ENCODE measurements around the gene DHX32. TPM values are rescaled to one million over a fixed set of nuclear protein-coding genes. Genes with fewer than 3 reads are reported as not detected.

The DHX32 gene
- total RNA-seq, 3 donors from 2014 or later (not counting 1 experiment from before 2014, with no cell fraction given) = 6.9 to 11.9 (median 10.9) TPM

DNA sequence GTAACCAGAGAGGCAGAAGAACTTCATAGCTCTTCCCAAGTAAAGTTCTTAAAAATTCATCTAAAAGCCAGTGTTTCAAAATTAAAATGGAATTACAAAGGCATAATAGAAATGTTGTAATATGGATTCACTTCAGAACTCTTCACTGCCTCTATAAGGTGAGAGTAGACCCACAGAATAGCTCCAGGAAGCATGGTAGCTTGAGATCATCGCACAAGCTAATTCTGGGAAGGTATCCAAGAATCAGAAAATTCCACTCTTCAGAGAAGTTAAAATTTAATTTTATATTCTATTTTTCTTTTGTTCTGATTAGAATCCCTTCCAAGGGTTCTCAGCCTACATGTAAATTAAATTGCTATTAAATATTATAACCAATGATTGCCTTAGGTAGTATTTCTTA lies 1.5 kb upstream of the DHX32 start:
- WGBS (ENCODE audit: insufficient coverage) = 83% methylated on average over 1 of the region's 1 CpG
- Histone ChIP-seq H3K27ac (ENCODE audit: low read length) (no peak overlapping the region), H3K4me3 (ENCODE audit: low read length) (no peak overlapping the region), H3K36me3 (ENCODE audit: control insufficient read depth, insufficient read depth, low read length) (no peaks in the 10 kb centered on the region), H3K27me3 (ENCODE audit: control insufficient read depth, insufficient read depth, low read length) (no peaks in the 10 kb centered on the region), H3K4me1 (ENCODE audit: control insufficient read depth, insufficient read depth, low read length) (no peaks in the 10 kb centered on the region), H3K9me3 (ENCODE audit: control insufficient read depth, insufficient read depth, low read length) (no peaks in the 10 kb centered on the region)
- Mint-ChIP-seq H3K36me3 (peaks cover 16% of the 10 kb centered on the region), H3K27ac (no peak overlapping the region), H3K4me3 (no peak overlapping the region), H3K9me3 (no peaks in the 10 kb centered on the region), H3K27me3 (ENCODE audit: low read depth in 2 of 2) (no peaks in the 10 kb centered on the region), H3K4me1 (no peaks in the 10 kb centered on the region)
- intact Hi-C loops (cut with micrococcal nuclease) = no loop called here
- ATAC-seq (no peak), DNase-seq (no peak)
- TF ChIP-seq, protein P1, sequence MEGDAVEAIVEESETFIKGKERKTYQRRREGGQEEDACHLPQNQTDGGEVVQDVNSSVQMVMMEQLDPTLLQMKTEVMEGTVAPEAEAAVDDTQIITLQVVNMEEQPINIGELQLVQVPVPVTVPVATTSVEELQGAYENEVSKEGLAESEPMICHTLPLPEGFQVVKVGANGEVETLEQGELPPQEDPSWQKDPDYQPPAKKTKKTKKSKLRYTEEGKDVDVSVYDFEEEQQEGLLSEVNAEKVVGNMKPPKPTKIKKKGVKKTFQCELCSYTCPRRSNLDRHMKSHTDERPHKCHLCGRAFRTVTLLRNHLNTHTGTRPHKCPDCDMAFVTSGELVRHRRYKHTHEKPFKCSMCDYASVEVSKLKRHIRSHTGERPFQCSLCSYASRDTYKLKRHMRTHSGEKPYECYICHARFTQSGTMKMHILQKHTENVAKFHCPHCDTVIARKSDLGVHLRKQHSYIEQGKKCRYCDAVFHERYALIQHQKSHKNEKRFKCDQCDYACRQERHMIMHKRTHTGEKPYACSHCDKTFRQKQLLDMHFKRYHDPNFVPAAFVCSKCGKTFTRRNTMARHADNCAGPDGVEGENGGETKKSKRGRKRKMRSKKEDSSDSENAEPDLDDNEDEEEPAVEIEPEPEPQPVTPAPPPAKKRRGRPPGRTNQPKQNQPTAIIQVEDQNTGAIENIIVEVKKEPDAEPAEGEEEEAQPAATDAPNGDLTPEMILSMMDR (IDR thresholded peaks at IDR 0.05) = no peak

GRCh38 chr10:125880719-125881118 lies 373 bp downstream of the DHX32 start:
- no peak overlapping the region for H3K4me3 Mint-ChIP-seq
- ATAC-seq (no peak), DNase-seq (no peak)
- H3K4me1 ChIP-seq (ENCODE audit: control insufficient read depth, insufficient read depth, low read length) = no peaks in the 10 kb centered on the region
- no peaks in the 10 kb centered on the region for H3K4me1 Mint-ChIP-seq
- TF ChIP-seq, protein P1 (IDR thresholded peaks at IDR 0.05) = no peak
- WGBS (ENCODE audit: insufficient coverage) = 91% methylated on average over 5 of the region's 6 CpGs
- no peaks in the 10 kb centered on the region for H3K27me3 ChIP-seq (ENCODE audit: control insufficient read depth, insufficient read depth, low read length)
- H3K36me3 Mint-ChIP-seq = peaks cover 24% of the 10 kb centered on the region
- no peak overlapping the region for H3K27ac ChIP-seq (ENCODE audit: low read length)
- no peak overlapping the region for H3K4me3 ChIP-seq (ENCODE audit: low read length)
- H3K27ac Mint-ChIP-seq = no peak overlapping the region
- intact Hi-C loops (cut with micrococcal nuclease) = no loop called here
- H3K9me3 ChIP-seq (ENCODE audit: control insufficient read depth, insufficient read depth, low read length) = peaks cover 3% of the 10 kb centered on the region
- no peaks in the 10 kb centered on the region for H3K27me3 Mint-ChIP-seq (ENCODE audit: low read depth in 2 of 2)
- H3K9me3 Mint-ChIP-seq = no peaks in the 10 kb centered on the region
- no peaks in the 10 kb centered on the region for H3K36me3 ChIP-seq (ENCODE audit: control insufficient read depth, insufficient read depth, low read length)

- Histone ChIP-seq H3K4me1 (ENCODE audit: control insufficient read depth, insufficient read depth, low read length) (no peaks in the 10 kb centered on the region), H3K36me3 (ENCODE audit: control insufficient read depth, insufficient read depth, low read length) (no peaks in the 10 kb centered on the region), H3K27ac (ENCODE audit: low read length) (no peak overlapping the region), H3K4me3 (ENCODE audit: low read length) (no peak overlapping the region), H3K27me3 (ENCODE audit: control insufficient read depth, insufficient read depth, low read length) (no peaks in the 10 kb centered on the region), H3K9me3 (ENCODE audit: control insufficient read depth, insufficient read depth, low read length) (peaks cover 3% of the 10 kb centered on the region)
- ATAC-seq = no peak
- WGBS (ENCODE audit: insufficient coverage) = 94% methylated on average over 11 of the region's 11 CpGs
- Mint-ChIP-seq H3K36me3 (peaks cover 24% of the 10 kb centered on the region), H3K27ac (no peak overlapping the region), H3K27me3 (ENCODE audit: low read depth in 2 of 2) (no peaks in the 10 kb centered on the region), H3K4me3 (no peak overlapping the region), H3K4me1 (no peaks in the 10 kb centered on the region), H3K9me3 (no peaks in the 10 kb centered on the region)
- TF ChIP-seq, protein P1 (IDR thresholded peaks at IDR 0.05) = no peak
- DNase-seq = no peak
- intact Hi-C loops (cut with micrococcal nuclease) = no loop called here
These were observed 1.9 kb downstream of the DHX32 start for GRCh38 chr10:125878957-125879835.
